Smooth muscle cell (in vitro differentiated cells): ENCODE results near the gene RIC8A. TPM values are rescaled to one million over a fixed set of nuclear protein-coding genes. Genes with fewer than 3 reads are reported as not detected.
A peak's percentile ranks its signal among the peaks of the same experiment; 100 is the strongest.
"Not testable (repeated sequence)": the region's sequence is repeated elsewhere in the genome, so short reads cannot be mapped to it uniquely, and the experiment has no call there.

Source experiments
- DNase-seq: peaks from one replicate; lab custom pipeline; 2025; ENCODE audit not compliant: unreplicated experiment; lab: John Stamatoyannopoulos, UW
- H2AFZ ChIP-seq: fragments of 200-600 bp; sonication (generic); 2 replicates; pipeline ENCODE4 v1.6.0; 2016; ENCODE audit warnings: antibody characterized with exemption, low read depth, mild to moderate bottlenecking
- H3F3A ChIP-seq: fragments of 200-600 bp; sonication (generic); 2 replicates; pipeline ENCODE4 v1.6.0; 2017; ENCODE audit warnings: antibody characterized with exemption, low read depth
- H3K27ac ChIP-seq: fragments of 200-600 bp; sonication (generic); 2 replicates; pipeline ENCODE4 v1.5.1; 2016; ENCODE audit warnings: low read depth, mild to moderate bottlenecking
- H3K27me3 ChIP-seq: fragments of 200-600 bp; sonication (generic); 2 replicates; pipeline ENCODE4 v1.6.1; 2016; ENCODE audit warnings: low read depth, mild to moderate bottlenecking
- H3K36me3 ChIP-seq: fragments of 200-600 bp; sonication (generic); 2 replicates; pipeline ENCODE4 v1.5.1; 2016; ENCODE audit warnings: low read depth
- H3K4me1 ChIP-seq: fragments of 200-600 bp; sonication (generic); 2 replicates; pipeline ENCODE4 v1.5.1; 2016; ENCODE audit warnings: low read depth
- H3K4me2 ChIP-seq: fragments of 200-600 bp; sonication (generic); 2 replicates; pipeline ENCODE4 v1.6.0; 2016; ENCODE audit warnings: mild to moderate bottlenecking
- H3K4me3 ChIP-seq: fragments of 200-600 bp; sonication (generic); 2 replicates; pipeline ENCODE4 v1.5.1; 2016; ENCODE audit warnings: mild to moderate bottlenecking
- H3K79me2 ChIP-seq: fragments of 200-600 bp; sonication (generic); 2 replicates; pipeline ENCODE4 v1.6.0; 2016; ENCODE audit warnings: low read depth, mild to moderate bottlenecking
- H3K9ac ChIP-seq: fragments of 200-600 bp; sonication (generic); 2 replicates; pipeline ENCODE4 v1.6.0; 2016; ENCODE audit warnings: low read depth
- H3K9me3 ChIP-seq: fragments of 200-600 bp; sonication (generic); replicated peaks from 2 replicates; pipeline ENCODE4 v1.5.1; 2016; ENCODE audit warnings: low read depth
- H4K20me1 ChIP-seq: fragments of 200-600 bp; sonication (generic); 2 replicates; pipeline ENCODE4 v1.6.0; 2016; ENCODE audit warnings: low read depth
- WGBS: methylation state at CpG from one replicate; pipeline ENCODE4 v1.1.7; 2016; ENCODE audit warnings: low lambda C conversion rate; 5-methylcytosine and 5-hydroxymethylcytosine counted together
- polyA plus RNA-seq: library from polyadenylated mRNA; unstranded; fragments of >200 nt; fragmentation: Nextera tagmentation; extraction: Ambion mirVana; gene quantifications from 2 replicates; pipeline ENCODE4 v1.2.1, GENCODE V29; 2016
- total RNA-seq: library from RNA; depleted of rRNA; stranded (reverse); fragments of >200 nt; gene quantifications from 2 replicates; pipeline ENCODE4 v1.2.3, GENCODE V29; 2014
- TF ChIP-seq, protein P1 (sequence below): fragments of 200-600 bp; sonication (generic); IDR thresholded peaks from 2 replicates; pipeline ENCODE4 v1.5.1; 2017; ENCODE audit warnings: borderline replicate concordance, mild to moderate bottlenecking, antibody characterized with exemption; ENCODE audit not compliant: insufficient read depth, poor library complexity, severe bottlenecking

RIC8A gene
- total RNA-seq (71.2 and 118 TPM in 2 replicates), polyA plus RNA-seq (120 and 121 TPM in 2 replicates)

DNA sequence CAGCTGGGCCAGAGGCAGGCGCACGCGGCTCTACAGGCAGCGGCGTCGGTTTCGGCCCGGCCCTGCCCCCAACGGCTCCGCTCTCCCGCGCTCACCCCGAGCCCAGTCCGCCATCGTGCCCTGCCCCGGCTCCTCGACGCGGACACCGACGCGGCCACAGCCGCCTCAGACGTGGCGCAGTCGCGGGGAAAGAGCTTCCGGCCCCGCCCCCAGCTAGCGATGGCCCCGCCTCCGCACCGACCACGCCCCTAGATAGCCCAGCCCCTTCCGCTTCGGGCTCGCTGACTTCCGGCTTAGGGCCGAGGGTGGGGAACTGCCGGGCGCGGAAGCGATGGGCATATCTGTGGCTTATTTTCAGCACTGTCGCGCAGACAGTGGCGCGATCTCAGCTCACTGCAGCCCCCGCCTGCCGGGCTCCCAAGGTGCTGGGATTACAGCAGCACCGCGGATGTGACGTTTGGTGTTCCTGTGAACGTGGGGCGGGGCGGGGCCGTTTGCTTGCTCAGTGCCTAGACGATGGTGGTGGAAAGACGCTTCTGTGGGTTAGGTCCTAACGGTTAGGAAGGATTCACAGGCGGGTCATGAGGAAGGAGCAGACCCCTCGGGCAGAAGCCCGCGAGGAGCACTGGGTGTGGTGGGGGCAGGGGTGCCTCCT lies at the start of gene RIC8A, which contains the start of gene BET1L:
RIC8A (plus strand) TSS at position 501 of the 655 bp plus-strand sequence. CDS start 1,147 bp downstream, outside the sequence.
BET1L (minus strand) TSS at position 192 of the 655 bp plus-strand sequence; CDS start at position 114, 78 bp downstream.
- Histone ChIP-seq H3K9me3 (no peaks in the 10 kb centered on the region), H4K20me1 (peaks cover 76% of the 10 kb centered on the region), H3K4me1 (peaks cover 17% of the 10 kb centered on the region), H3K27me3 (no peaks in the 10 kb centered on the region), H3K27ac (peak within 1 kb of the TSS; percentile 99), H3K9ac (peak within 1 kb of the TSS; percentile 95), H3K4me3 (peak within 1 kb of the TSS; percentile 94), H3K36me3 (no peaks in the 10 kb centered on the region), H2AFZ (no peak within 1 kb of the TSS), H3F3A (peaks cover 13% of the 10 kb centered on the region), H3K4me2 (peak within 1 kb of the TSS; percentile 96), H3K79me2 (peaks cover 79% of the 10 kb centered on the region)
- under 1% methylated on average over 59 of the region's 63 CpGs for WGBS
- peak; percentile 89 for DNase-seq
- TF ChIP-seq, protein P1, sequence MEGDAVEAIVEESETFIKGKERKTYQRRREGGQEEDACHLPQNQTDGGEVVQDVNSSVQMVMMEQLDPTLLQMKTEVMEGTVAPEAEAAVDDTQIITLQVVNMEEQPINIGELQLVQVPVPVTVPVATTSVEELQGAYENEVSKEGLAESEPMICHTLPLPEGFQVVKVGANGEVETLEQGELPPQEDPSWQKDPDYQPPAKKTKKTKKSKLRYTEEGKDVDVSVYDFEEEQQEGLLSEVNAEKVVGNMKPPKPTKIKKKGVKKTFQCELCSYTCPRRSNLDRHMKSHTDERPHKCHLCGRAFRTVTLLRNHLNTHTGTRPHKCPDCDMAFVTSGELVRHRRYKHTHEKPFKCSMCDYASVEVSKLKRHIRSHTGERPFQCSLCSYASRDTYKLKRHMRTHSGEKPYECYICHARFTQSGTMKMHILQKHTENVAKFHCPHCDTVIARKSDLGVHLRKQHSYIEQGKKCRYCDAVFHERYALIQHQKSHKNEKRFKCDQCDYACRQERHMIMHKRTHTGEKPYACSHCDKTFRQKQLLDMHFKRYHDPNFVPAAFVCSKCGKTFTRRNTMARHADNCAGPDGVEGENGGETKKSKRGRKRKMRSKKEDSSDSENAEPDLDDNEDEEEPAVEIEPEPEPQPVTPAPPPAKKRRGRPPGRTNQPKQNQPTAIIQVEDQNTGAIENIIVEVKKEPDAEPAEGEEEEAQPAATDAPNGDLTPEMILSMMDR = no peak

DNA sequence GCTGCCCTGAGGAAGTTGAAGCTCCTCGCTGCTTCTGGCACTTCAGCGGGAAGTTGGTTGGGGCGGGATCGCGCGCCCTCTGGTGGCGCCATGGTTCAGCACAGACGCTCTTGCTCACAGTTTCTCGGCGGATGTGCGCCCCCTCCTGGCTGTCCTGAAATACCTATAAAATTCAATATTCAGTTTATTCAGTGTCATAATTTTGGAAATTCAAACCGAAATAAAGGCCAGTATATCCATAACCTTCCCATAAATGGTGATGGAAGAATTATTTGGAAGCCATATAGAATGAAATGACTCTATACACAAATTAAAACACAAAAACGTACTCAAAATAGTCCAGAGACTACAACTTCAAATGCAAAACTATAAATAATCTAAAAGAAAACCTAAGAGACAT lies 27.3 kb upstream of the RIC8A start:
- H4K20me1 ChIP-seq, H3K4me1 ChIP-seq, H3K27ac ChIP-seq, H3K36me3 ChIP-seq, H3K9me3 ChIP-seq, H2AFZ ChIP-seq, DNase-seq, H3K79me2 ChIP-seq, H3K27me3 ChIP-seq, H3K9ac ChIP-seq, H3K4me3 ChIP-seq, H3K4me2 ChIP-seq, H3F3A ChIP-seq: not testable (repeated sequence)
- 0% methylated on average over 1 of the region's 13 CpGs for WGBS

DNA sequence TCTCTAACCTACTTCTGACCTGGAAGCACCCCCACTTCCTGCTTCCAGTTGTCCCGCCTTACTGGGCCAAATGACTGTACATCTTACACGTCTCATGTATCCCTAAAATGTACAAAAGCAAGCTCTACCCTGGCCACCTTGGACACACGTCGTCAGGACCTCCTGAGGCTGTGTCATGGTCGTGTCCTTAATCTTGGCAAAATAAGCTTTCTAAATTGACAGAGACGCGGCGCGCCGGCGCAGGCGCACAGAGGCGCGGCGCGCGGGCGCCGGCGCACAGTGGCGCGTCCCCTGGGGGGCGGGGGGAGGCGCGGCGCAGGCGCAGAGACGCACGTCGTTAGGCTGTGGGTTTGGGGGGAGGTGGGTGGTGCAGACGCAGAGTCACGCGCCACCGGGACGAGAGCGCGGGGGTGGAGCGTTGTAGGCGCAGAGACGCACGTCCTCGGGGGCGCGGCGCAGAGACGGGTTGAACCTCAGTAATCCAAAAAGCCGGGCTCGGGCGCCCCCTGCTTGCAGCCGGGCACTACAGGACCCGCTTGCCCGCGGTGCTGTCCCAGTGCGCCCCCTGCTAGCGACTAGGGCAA lies 18.2 kb upstream of the RIC8A start:
- H2AFZ ChIP-seq, H3K36me3 ChIP-seq, H3K9me3 ChIP-seq, H3K27ac ChIP-seq, H3K4me2 ChIP-seq, H3F3A ChIP-seq, H3K4me3 ChIP-seq, DNase-seq, H4K20me1 ChIP-seq, H3K27me3 ChIP-seq, H3K79me2 ChIP-seq, H3K4me1 ChIP-seq, H3K9ac ChIP-seq: not testable (repeated sequence)
- TF ChIP-seq, protein P1 = peak; percentile 2
- WGBS = 96% methylated on average over 45 of the region's 55 CpGs

DNA sequence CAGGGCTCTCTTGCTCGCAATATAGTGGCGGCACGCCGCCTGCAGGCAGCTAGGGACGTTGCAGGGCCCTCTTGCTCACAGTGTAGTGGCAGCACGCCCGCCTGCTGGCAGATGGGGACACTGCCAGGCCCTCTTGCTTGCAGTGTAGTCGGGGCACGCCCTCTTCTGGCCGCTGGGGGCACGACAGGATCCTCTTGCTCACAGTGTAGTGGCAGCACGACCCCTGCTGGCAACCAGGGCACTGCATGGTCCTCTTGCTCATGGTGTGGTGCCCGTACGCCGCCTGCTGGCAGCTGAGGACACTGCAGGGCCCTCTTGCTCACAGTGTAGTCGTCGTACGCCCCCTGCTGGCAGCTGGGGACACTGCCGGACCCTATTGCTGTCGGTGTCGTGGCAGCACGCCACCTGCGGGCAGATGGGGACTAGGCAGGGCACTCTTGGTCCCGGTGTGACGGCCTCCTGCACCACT lies 17.6 kb upstream of the RIC8A start:
- TF ChIP-seq, protein P1 = peak; percentile 16
- not testable (repeated sequence) for H3K4me3 ChIP-seq
- WGBS = 81% methylated on average over 12 of the region's 25 CpGs

DNA sequence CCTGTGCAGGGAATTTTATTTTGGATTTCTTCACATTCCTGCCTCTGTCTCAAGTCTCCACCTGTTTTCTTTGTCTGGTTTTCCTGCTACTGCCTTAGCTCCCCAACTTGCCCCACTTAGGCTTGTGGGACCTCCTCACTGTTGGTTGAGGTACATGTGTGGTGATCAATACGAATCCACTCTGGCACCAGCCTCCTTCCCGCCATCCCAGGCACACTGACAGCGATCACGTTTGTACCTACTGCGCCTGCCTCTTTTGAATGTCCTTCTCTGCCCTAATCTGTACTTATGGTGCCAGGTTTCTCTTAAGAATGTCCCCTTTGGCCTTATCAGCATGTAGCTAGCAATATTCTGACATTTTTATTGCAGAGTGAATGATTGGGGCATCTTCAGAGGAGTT lies 17.0 kb upstream of the RIC8A start:
- H3K4me2 ChIP-seq, DNase-seq, H3K27me3 ChIP-seq, H3K36me3 ChIP-seq, H2AFZ ChIP-seq, H3K4me1 ChIP-seq, H4K20me1 ChIP-seq, H3K27ac ChIP-seq, H3K79me2 ChIP-seq, H3K4me3 ChIP-seq, H3K9ac ChIP-seq, H3K9me3 ChIP-seq, H3F3A ChIP-seq: not testable (repeated sequence)
- WGBS = 79% methylated on average over 5 of the region's 5 CpGs

More for the DNA sequence above, 17.6 kb upstream of the RIC8A start:
- H3F3A ChIP-seq, H3K27me3 ChIP-seq, H3K79me2 ChIP-seq, DNase-seq, H3K36me3 ChIP-seq, H4K20me1 ChIP-seq, H3K9me3 ChIP-seq, H3K4me1 ChIP-seq, H3K4me2 ChIP-seq, H3K27ac ChIP-seq, H2AFZ ChIP-seq, H3K9ac ChIP-seq: not testable (repeated sequence)
